HEK293 (cell line): ENCODE measurements around the gene IRX2.

Experiments used
- CTCF ChIP-seq: fragments of 450-650 bp; formaldehyde crosslinking; IDR thresholded peaks from 2 replicates; pipeline ENCODE4 v1.5.1; 2016; ENCODE audit warnings: missing biosample characterization, missing genetic modification characterization
- REST ChIP-seq: fragments of 450-650 bp; formaldehyde crosslinking; IDR thresholded peaks from 2 replicates; pipeline ENCODE4 v1.5.1; 2016; ENCODE audit warnings: missing biosample characterization, missing genetic modification characterization
- ZBTB21 ChIP-seq: fragments of 450-650 bp; formaldehyde crosslinking; IDR thresholded peaks from 2 replicates; pipeline ENCODE4 v1.5.1; 2017; ENCODE audit warnings: missing biosample characterization, missing genetic modification characterization
- ZBTB48 ChIP-seq: fragments of 450-650 bp; formaldehyde crosslinking; IDR thresholded peaks from 2 replicates; pipeline ENCODE4 v1.5.1; 2016; ENCODE audit warnings: missing biosample characterization, missing genetic modification characterization
- ZEB2 ChIP-seq: fragments of 450-650 bp; formaldehyde crosslinking; IDR thresholded peaks from 2 replicates; pipeline ENCODE4 v1.5.1; 2016; ENCODE audit warnings: missing biosample characterization, missing genetic modification characterization
- ZNF10 ChIP-seq: fragments of 450-650 bp; formaldehyde crosslinking; IDR thresholded peaks from 2 replicates; pipeline ENCODE4 v1.5.1; 2017; ENCODE audit warnings: missing biosample characterization, missing genetic modification characterization
- ZNF184 ChIP-seq: fragments of 450-650 bp; IDR thresholded peaks from 2 replicates; pipeline ENCODE4 v1.5.1; 2018; ENCODE audit warnings: missing biosample characterization, mild to moderate bottlenecking, missing genetic modification characterization
- ZNF423 ChIP-seq: fragments of 450-650 bp; formaldehyde crosslinking; IDR thresholded peaks from 2 replicates; pipeline ENCODE4 v1.5.1; 2016; ENCODE audit warnings: missing biosample characterization, missing genetic modification characterization
- ZNF426 ChIP-seq: fragments of 450-650 bp; formaldehyde crosslinking; IDR thresholded peaks from 2 replicates; pipeline ENCODE4 v1.5.1; 2017; ENCODE audit warnings: missing biosample characterization, missing genetic modification characterization, mild to moderate bottlenecking, inconsistent platforms, moderate library complexity

- no peak for TF ChIP-seq ZEB2 (tag by site-specific recombination)
- TF ChIP-seq CTCF (tag by site-specific recombination): no peak
- TF ChIP-seq REST (tag by site-specific recombination): no peak
- TF ChIP-seq ZNF10 (tag by site-specific recombination): no peak
- no peak for TF ChIP-seq ZBTB21
- no peak for TF ChIP-seq ZBTB48 (tag by site-specific recombination)
- no peak for TF ChIP-seq ZNF426
- no peak for TF ChIP-seq ZNF184 (tag by site-specific recombination)
- no peak for TF ChIP-seq ZNF423
These were observed 52.9 kb downstream of the IRX2 start for GRCh38 chr5:2698581-2698980.
